Measurements from ENCODE around the gene SLC1A4. TPM values are rescaled to one million over a fixed set of nuclear protein-coding genes. Genes with fewer than 3 reads are reported as not detected.

Gene SLC1A4
- total and polyA plus RNA-seq, 7 donors, result 0.60 to 13.4 (median 5.1) TPM

DNA sequence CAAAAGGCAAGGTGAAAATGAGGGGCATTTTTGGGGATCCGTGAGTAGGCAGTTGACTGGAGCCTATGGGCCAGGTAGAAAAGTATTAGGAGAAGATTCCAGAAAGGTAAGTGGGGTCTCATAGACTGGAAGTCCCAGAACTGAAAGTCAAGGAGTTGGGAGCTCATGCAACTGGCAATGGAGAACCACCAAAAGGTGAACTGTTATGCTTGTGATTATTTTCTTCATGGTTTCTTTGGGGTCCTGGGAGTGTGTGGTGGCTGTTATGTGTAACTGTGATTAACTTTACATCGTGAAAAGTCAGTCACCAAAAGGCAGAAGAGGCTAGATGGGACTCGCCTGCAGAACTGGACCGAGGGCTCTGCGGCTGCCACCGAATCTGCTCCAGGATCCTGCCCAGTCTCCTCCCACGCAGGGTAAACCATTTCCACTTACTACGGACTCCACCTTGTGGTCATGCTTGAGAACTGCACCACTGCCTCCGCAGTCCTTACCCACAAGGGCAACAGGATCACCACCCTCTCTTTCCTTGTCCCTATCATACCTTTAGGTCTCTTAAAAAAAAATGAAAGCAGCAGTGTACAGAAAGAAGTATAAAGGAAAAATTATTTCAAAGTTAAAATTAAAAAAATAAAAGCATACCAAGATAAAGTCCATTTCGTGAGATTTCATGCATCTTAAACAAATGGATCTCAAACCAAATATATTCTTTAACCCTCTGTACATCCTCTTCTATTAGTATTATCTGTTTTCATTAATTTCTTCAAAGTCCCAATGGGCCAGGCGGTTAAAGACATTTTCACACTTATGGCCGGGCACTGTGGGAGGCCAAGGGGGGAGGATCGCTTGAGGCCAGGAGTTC lies 51.4 kb downstream of the SLC1A4 start:
- Histone ChIP-seq H3K9me3 (peaks cover 0 to 5% (median 0%) of the 10 kb centered on the region in 4 donors), H3K36me3 (no peaks in the 10 kb centered on the region), H3K27me3 (no peaks in the 10 kb centered on the region), H3K4me1 (peaks cover 0 to 4% (median 0%) of the 10 kb centered on the region in 4 donors), H3K27ac (no peak overlapping the region), H3K4me3 (peak overlapping the region in 1 of 4 donors; percentile 23)
- peak; percentile 93 for DNase-seq
- intact Hi-C loops (cut with DNase I), result loop anchor here (1.0 to 5.0 kb wide), 2 partner anchors 53 to 123 kb away; partner anchors contain the start of gene SLC1A4
- TF ChIP-seq POLR2A (IDR thresholded peaks at IDR 0.05), result no peak
- TF ChIP-seq, protein P1, sequence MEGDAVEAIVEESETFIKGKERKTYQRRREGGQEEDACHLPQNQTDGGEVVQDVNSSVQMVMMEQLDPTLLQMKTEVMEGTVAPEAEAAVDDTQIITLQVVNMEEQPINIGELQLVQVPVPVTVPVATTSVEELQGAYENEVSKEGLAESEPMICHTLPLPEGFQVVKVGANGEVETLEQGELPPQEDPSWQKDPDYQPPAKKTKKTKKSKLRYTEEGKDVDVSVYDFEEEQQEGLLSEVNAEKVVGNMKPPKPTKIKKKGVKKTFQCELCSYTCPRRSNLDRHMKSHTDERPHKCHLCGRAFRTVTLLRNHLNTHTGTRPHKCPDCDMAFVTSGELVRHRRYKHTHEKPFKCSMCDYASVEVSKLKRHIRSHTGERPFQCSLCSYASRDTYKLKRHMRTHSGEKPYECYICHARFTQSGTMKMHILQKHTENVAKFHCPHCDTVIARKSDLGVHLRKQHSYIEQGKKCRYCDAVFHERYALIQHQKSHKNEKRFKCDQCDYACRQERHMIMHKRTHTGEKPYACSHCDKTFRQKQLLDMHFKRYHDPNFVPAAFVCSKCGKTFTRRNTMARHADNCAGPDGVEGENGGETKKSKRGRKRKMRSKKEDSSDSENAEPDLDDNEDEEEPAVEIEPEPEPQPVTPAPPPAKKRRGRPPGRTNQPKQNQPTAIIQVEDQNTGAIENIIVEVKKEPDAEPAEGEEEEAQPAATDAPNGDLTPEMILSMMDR (IDR thresholded peaks at IDR 0.05), result peak; percentile 87 to 98 (median 96)
- 33% methylated on average over 13 of the region's 13 CpGs for WGBS, 2 donors

GRCh38 chr2:65043001-65043400 lies 53.8 kb downstream of the SLC1A4 start:
- intact Hi-C loops (cut with DNase I), result loop anchor here (5.0 kb wide), 1 partner anchor 56 kb away; the partner anchor contains the start of gene SLC1A4
- peaks cover 0 to 4% (median 0%) of the 10 kb centered on the region in 4 donors for H3K4me1 ChIP-seq
- H3K4me3 ChIP-seq, result no peak overlapping the region
- no peaks in the 10 kb centered on the region for H3K36me3 ChIP-seq
- DNase-seq, result no peak
- H3K27ac ChIP-seq, result peak overlapping the region in 1 of 4 donors; percentile 27
- no peaks in the 10 kb centered on the region for H3K27me3 ChIP-seq
- WGBS, 2 donors, result 68 to 91% methylated on average over 2 of the region's 2 CpGs
- H3K9me3 ChIP-seq, result peaks cover 0 to 5% (median 0%) of the 10 kb centered on the region in 4 donors
- no peak for TF ChIP-seq EP300 (IDR thresholded peaks at IDR 0.05)
- TF ChIP-seq, protein P1 (IDR thresholded peaks at IDR 0.05), result no peak
- no peak for TF ChIP-seq POLR2AphosphoS5 (IDR thresholded peaks at IDR 0.05)
- no peak for TF ChIP-seq POLR2A (IDR thresholded peaks at IDR 0.05)

DNA sequence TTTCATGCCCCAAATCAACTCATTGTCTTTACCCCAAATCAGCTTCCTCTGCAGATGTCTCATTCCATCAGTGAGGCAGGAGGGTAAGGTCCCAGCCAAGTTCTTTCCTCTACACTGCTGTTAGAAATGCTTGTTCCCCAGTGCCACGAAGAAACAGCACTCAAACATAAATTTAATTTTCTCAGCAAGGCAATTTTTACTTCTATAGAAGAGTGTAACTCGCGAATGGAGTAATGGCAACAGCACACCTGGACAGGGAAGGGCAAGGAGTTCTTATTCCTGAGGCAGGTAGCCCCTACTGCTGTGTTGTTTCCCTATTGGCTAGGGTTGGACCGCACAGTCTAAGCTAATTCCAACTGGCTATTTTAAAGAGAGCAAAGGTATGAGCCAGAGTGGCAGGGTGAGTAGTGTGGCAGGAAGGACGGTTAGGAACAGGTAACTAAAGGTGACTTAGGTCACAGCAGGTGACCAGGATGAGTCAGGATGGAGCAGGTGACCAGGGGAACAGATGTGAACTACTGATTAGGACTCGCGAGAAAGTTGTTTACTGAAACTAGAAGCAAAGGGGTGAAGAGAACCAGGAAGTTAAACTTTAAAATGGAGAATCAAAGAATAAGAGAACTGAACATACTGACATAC lies 55.0 kb downstream of the SLC1A4 start:
- Histone ChIP-seq H3K27me3 (no peaks in the 10 kb centered on the region), H3K27ac (no peak overlapping the region), H3K9me3 (peaks cover 0 to 5% (median 0%) of the 10 kb centered on the region in 4 donors), H3K4me3 (no peak overlapping the region), H3K4me1 (peaks cover 0 to 4% (median 0%) of the 10 kb centered on the region in 4 donors), H3K36me3 (no peaks in the 10 kb centered on the region)
- no peak for DNase-seq
- WGBS, 2 donors, result 92 to 93% methylated on average over 7 of the region's 7 CpGs
- intact Hi-C loops (cut with DNase I), result loop anchor here (5.0 kb wide), 1 partner anchor 57 kb away; the partner anchor contains the start of gene SLC1A4
- TF ChIP-seq EP300 (IDR thresholded peaks at IDR 0.05), result no peak
- TF ChIP-seq POLR2A (IDR thresholded peaks at IDR 0.05), result no peak
- TF ChIP-seq, protein P1 (IDR thresholded peaks at IDR 0.05), result no peak
- TF ChIP-seq POLR2AphosphoS5 (IDR thresholded peaks at IDR 0.05), result no peak

DNA sequence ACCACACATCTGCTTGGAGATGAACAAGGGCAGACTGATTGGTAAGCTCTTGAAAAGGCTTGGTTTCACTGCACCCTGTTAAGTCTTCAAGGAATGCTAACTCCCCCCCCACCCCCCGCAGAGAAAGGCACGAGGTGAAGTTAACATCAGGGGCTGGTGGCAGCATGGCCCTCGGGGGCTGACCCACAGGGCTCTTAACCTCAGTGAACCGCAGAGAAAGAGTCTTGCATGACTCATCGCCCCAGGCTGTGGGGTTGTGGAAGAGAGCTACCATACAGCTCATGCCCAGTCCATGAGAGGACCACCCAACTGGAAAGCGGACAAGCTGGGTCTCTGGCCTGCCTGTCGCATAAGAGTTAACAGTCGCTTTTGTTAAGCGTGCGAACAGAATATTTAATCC lies 56.5 kb downstream of the SLC1A4 start:
- no peak for DNase-seq
- no peaks in the 10 kb centered on the region for H3K36me3 ChIP-seq
- H3K4me1 ChIP-seq, result no peaks in the 10 kb centered on the region
- H3K9me3 ChIP-seq, result peaks cover 0 to 5% (median 0%) of the 10 kb centered on the region in 4 donors
- no peak overlapping the region for H3K4me3 ChIP-seq
- TF ChIP-seq POLR2A (IDR thresholded peaks at IDR 0.05) (no peak), EP300 (IDR thresholded peaks at IDR 0.05) (no peak), POLR2AphosphoS5 (IDR thresholded peaks at IDR 0.05) (no peak)
- intact Hi-C loops (cut with DNase I), result no loop called here
- no peaks in the 10 kb centered on the region for H3K27me3 ChIP-seq
- H3K27ac ChIP-seq, result no peak overlapping the region
- 73 to 86% methylated on average over 10 of the region's 10 CpGs for WGBS, 2 donors

All from sigmoid colon (tissue), 7 donors.